ENCODE results near the gene MTA1. TPM values are rescaled to one million over a fixed set of nuclear protein-coding genes. Genes with fewer than 3 reads are reported as not detected.

MTA1 gene
- total and polyA plus RNA-seq, 2 donors = 32.5 to 80.8 TPM

DNA sequence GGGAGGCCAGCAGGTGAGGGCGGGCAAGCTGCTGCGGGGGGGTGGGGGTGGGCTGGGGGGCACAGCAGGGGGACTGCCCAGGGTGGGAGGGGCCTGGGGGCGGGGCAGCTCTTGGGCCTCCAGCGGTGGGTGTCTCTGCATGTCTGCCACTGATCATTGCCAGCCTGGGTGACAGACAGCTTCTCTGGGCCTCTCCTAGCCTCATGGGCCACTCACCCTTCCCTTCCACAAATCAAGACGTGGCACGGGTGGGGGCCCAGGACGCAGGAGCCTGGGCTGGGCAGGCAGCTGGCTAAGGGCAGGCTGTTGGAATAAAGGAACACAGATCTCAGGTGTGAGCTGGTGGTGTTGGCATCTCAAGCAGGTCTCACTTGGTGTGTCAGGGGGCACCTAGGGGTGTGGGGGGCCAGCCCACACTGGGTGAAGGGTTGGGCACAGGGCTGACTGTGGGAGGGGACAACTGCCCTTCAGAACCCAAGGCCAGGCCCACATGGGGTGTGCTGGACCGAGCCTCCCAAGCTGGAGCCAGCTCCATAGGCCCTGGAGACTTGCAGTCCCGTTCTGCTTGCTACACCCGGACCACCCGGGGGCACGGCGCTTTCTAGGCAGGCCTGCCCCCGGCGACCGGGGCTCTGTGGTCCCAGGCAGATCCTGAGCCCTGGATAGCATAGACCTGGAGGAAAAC lies 74.4 kb downstream of the MTA1 start:
- Histone ChIP-seq H3K9me3 (ENCODE audit: control insufficient read depth in 2 of 2, insufficient read depth in 1 of 2, low read length in 1 of 2) (no peaks in the 10 kb centered on the region), H3K27ac (ENCODE audit: low read depth in 1 of 2, low read length in 1 of 2) (no peak overlapping the region), H3K4me3 (ENCODE audit: low read length in 2 of 2) (no peak overlapping the region), H3K27me3 (ENCODE audit: control insufficient read depth in 2 of 2, insufficient read depth in 1 of 2, low read length in 1 of 2) (no peaks in the 10 kb centered on the region), H3K36me3 (ENCODE audit: control insufficient read depth in 2 of 2, insufficient read depth in 2 of 2, low read length in 1 of 2) (peaks cover 5 to 36% of the 10 kb centered on the region in 2 donors), H3K4me1 (ENCODE audit: control insufficient read depth in 2 of 2, insufficient read depth in 2 of 2, low read length in 2 of 2) (peaks cover 9 to 13% of the 10 kb centered on the region in 2 donors)
- no peak for DNase-seq (ENCODE audit: low read depth in 6 of 9, low spot score in 9 of 9)
- 98% methylated on average over 16 of the region's 16 CpGs for WGBS

DNA sequence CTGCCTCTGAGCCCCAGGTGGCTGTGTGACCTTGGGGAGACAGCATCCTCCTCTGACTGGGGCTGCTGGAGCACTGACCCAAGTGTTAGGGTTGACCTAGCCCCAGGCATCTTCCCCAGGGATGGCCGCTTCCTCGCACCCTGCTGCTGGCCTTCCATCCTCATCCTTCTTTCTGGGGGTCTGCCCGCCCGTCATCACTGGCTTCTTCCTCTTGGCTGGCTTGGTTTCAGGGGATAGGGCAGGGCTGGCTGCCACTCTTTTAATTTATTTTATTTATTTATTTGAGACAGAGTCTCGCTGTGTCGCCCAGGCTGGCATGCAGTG lies 74.9 kb downstream of the MTA1 start:
- Histone ChIP-seq H3K27me3 (ENCODE audit: control insufficient read depth in 2 of 2, insufficient read depth in 1 of 2, low read length in 1 of 2) (no peaks in the 10 kb centered on the region), H3K4me1 (ENCODE audit: control insufficient read depth in 2 of 2, insufficient read depth in 2 of 2, low read length in 2 of 2) (peaks cover 4 to 8% of the 10 kb centered on the region in 2 donors), H3K4me3 (ENCODE audit: low read length in 2 of 2) (no peak overlapping the region), H3K36me3 (ENCODE audit: control insufficient read depth in 2 of 2, insufficient read depth in 2 of 2, low read length in 1 of 2) (peaks cover 5 to 38% of the 10 kb centered on the region in 2 donors), H3K9me3 (ENCODE audit: control insufficient read depth in 2 of 2, insufficient read depth in 1 of 2, low read length in 1 of 2) (no peaks in the 10 kb centered on the region), H3K27ac (ENCODE audit: low read depth in 1 of 2, low read length in 1 of 2) (no peak overlapping the region)
- WGBS = 98% methylated on average over 6 of the region's 6 CpGs
- DNase-seq (ENCODE audit: low read depth in 6 of 9, low spot score in 9 of 9) = no peak

DNA sequence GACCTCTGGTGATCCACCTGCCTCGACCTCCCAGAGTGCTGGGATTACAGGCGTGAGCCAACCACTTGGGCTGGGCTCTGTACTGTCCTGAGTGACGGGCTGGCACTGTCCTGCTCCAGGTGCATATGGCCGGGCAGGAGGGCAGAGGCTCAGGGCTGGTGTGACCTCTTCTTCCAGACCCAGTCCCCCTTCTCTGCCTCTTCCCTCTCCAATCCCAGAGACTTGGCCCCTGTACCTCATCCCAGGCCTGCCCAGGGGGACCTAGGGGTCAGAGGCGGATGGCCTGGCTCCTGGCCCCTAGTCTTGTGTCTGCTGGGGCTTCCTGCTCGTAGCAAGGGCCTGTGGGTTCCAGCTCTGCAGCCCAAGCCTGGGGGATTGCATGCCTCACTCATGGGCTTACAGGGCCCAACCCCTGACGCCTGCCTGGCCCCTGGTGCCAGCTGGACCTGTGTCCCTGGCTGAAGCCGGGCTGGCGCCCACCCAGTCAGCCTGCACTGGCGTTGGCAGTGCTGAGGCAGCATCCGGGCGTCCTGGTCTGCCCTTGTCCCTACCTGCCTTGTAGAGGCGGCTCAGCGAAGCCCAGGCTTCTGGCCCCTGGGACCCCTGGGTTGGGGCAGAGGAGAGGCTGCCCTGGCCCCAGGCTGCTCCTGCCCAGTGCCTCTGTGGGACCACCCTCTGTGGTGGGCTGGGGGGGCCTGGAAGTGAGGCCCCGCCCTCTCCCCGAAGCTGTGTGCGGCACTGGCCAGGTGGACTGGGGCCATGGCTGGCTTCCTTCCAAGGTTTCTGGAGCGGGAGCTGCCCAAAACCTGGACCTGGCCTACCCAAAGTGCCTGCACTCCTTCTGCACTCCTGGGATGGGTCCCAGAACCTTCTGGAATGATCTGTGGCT lies 75.7 kb downstream of the MTA1 start:
- Histone ChIP-seq H3K4me3 (ENCODE audit: low read length in 2 of 2) (no peak overlapping the region), H3K36me3 (ENCODE audit: control insufficient read depth in 2 of 2, insufficient read depth in 2 of 2, low read length in 1 of 2) (peaks cover 5 to 38% of the 10 kb centered on the region in 2 donors), H3K4me1 (ENCODE audit: control insufficient read depth in 2 of 2, insufficient read depth in 2 of 2, low read length in 2 of 2) (peaks cover 3 to 5% of the 10 kb centered on the region in 2 donors), H3K27ac (ENCODE audit: low read depth in 1 of 2, low read length in 1 of 2) (no peak overlapping the region), H3K27me3 (ENCODE audit: control insufficient read depth in 2 of 2, insufficient read depth in 1 of 2, low read length in 1 of 2) (no peaks in the 10 kb centered on the region), H3K9me3 (ENCODE audit: control insufficient read depth in 2 of 2, insufficient read depth in 1 of 2, low read length in 1 of 2) (no peaks in the 10 kb centered on the region)
- 93% methylated on average over 18 of the region's 18 CpGs for WGBS
- DNase-seq (ENCODE audit: low read depth in 6 of 9, low spot score in 9 of 9) = no peak

DNA sequence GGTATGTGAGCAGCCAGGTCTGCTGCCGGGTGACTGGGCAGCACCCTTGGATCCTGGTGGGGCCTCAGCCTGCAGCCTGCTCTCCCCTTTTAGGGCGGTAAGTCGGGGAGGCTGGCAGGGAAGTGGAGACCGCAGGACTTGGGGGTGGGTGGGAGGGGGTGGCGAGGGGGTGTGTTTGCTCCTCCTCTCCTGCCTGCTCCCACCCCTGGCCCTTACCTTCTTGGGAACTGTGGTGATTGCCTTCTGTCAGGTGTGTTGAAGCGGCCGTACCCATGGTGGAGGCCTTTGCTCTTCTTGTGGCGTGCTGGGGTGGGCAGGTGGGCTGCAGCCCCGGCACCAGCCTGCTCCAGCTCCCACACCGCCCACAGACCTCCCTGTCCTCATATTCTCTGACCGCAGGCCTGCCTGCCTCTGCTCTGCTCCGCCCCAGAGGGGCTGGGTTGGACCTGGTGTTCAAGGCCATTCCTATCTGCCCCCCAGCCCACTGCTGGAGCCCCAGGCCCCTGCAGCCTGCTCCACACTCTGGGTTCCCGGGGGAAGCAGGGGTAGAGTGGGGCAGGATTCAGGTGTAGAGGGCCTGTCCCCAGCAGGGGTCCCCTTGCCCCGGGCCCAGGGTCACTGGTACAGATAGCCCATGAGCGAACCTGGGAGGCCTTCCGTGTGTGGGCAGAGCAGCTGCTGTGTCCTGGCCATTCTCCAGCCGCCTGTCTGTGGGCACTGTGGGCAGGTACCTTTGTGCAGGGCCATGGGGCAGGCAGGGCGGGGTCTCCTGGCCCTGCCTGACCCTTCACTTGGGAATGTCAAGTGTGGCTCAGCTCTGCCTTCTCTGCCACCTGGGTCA lies 76.6 kb downstream of the MTA1 start:
- Histone ChIP-seq H3K36me3 (ENCODE audit: control insufficient read depth in 2 of 2, insufficient read depth in 2 of 2, low read length in 1 of 2) (peaks cover 5 to 38% of the 10 kb centered on the region in 2 donors), H3K9me3 (ENCODE audit: control insufficient read depth in 2 of 2, insufficient read depth in 1 of 2, low read length in 1 of 2) (no peaks in the 10 kb centered on the region), H3K4me3 (ENCODE audit: low read length in 2 of 2) (no peak overlapping the region), H3K4me1 (ENCODE audit: control insufficient read depth in 2 of 2, insufficient read depth in 2 of 2, low read length in 2 of 2) (peaks cover 3 to 5% of the 10 kb centered on the region in 2 donors), H3K27me3 (ENCODE audit: control insufficient read depth in 2 of 2, insufficient read depth in 1 of 2, low read length in 1 of 2) (no peaks in the 10 kb centered on the region), H3K27ac (ENCODE audit: low read depth in 1 of 2, low read length in 1 of 2) (no peak overlapping the region)
- 96% methylated on average over 18 of the region's 18 CpGs for WGBS
- DNase-seq (ENCODE audit: low read depth in 6 of 9, low spot score in 9 of 9) = no peak

GRCh38 chr14:105496831-105497591 lies 77.4 kb downstream of the MTA1 start:
- Histone ChIP-seq H3K9me3 (ENCODE audit: control insufficient read depth in 2 of 2, insufficient read depth in 1 of 2, low read length in 1 of 2) (no peaks in the 10 kb centered on the region), H3K27me3 (ENCODE audit: control insufficient read depth in 2 of 2, insufficient read depth in 1 of 2, low read length in 1 of 2) (no peaks in the 10 kb centered on the region), H3K4me3 (ENCODE audit: low read length in 2 of 2) (no peak overlapping the region), H3K27ac (ENCODE audit: low read depth in 1 of 2, low read length in 1 of 2) (no peak overlapping the region), H3K36me3 (ENCODE audit: control insufficient read depth in 2 of 2, insufficient read depth in 2 of 2, low read length in 1 of 2) (peaks cover 5 to 38% of the 10 kb centered on the region in 2 donors), H3K4me1 (ENCODE audit: control insufficient read depth in 2 of 2, insufficient read depth in 2 of 2, low read length in 2 of 2) (peaks cover 1 to 3% of the 10 kb centered on the region in 2 donors)
- WGBS = 98% methylated on average over 32 of the region's 32 CpGs
- DNase-seq (ENCODE audit: low read depth in 6 of 9, low spot score in 9 of 9) = no peak

DNA sequence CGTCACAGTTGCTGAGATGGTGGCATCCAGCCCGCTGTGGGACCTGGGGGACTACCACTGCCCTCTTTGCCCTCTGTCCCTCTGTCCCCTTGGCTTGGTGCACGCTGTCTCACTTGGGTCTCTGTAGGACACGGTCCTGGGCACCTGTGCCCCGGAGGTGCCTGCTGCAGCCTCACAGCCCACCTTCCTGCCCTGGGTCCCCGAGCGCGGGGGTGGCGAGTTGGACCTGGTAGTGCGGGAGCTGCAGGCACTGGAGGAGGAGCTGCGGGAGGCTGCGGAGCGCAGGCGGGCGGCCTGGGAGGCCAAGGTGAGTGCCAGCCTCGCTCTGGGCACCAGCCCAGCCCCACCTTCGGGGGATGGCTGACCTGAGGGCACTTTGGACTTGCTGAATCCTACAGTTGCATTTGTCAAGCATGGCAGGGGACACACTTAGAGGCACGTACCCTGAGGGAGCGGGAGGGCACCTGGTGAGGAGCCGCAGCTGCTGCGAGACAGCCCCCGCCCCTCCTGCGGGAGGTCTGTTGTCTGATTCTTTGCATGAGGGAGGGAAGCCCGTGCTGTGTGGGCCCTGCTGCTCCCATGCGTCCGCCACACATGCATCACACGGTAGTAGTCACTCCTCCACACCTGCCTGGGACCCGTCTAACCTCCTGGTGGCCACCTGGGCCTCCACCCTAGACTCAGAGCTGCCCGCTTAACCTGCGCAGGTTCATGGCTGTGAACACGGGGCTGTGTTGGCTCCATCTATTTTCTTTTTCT lies 78.2 kb downstream of the MTA1 start:
- Histone ChIP-seq H3K27ac (ENCODE audit: low read depth in 1 of 2, low read length in 1 of 2) (no peak overlapping the region), H3K27me3 (ENCODE audit: control insufficient read depth in 2 of 2, insufficient read depth in 1 of 2, low read length in 1 of 2) (no peaks in the 10 kb centered on the region), H3K4me3 (ENCODE audit: low read length in 2 of 2) (no peak overlapping the region), H3K36me3 (ENCODE audit: control insufficient read depth in 2 of 2, insufficient read depth in 2 of 2, low read length in 1 of 2) (peaks cover 5 to 31% of the 10 kb centered on the region in 2 donors), H3K9me3 (ENCODE audit: control insufficient read depth in 2 of 2, insufficient read depth in 1 of 2, low read length in 1 of 2) (no peaks in the 10 kb centered on the region), H3K4me1 (ENCODE audit: control insufficient read depth in 2 of 2, insufficient read depth in 2 of 2, low read length in 2 of 2) (no peaks in the 10 kb centered on the region)
- 96% methylated on average over 31 of the region's 31 CpGs for WGBS
- DNase-seq (ENCODE audit: low read depth in 6 of 9, low spot score in 9 of 9) = no peak

DNA sequence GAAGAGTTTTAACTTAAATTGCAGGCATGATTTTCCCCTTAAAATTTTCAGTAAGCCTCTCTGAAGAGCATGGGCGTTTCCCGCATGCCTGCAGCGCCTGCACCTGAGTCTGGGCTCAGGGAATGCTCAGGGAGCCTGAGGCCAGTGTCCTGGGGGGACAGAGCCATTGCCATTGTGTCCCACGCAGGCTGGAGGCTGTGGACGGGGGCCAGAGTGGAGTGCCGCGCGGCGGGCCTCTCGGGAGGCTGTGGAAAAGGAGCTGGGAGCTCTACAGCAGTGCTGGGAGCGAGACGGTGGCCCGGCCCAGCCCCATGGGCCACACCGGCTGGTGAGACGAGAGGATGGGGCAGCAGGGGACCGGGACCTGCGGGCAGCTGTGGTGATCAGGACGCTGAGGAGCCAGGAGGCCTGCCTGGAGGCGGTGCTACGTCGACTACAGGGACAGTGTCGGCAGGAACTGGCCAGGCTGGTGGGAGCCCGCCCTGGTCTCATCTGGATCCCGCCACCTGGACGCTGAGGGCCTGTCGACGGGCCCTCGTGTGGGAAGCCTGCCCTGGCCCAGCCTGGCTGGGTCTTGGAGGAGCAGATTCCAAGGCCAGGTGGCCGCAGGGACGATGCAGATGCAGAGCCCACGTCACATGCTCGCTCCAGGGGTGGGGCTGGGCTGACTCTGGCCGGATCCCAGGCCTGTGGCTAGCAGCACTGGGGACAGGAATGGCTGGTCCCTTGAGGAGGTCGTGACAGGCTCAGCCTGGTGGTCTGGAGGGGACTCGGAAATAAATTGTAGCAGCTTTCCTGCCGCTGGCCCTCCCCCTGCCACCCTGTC lies 79.0 kb downstream of the MTA1 start:
- no peaks in the 10 kb centered on the region for H3K4me1 ChIP-seq (ENCODE audit: control insufficient read depth in 2 of 2, insufficient read depth in 2 of 2, low read length in 2 of 2)
- 97% methylated on average over 36 of the region's 36 CpGs for WGBS
- no peak overlapping the region for H3K4me3 ChIP-seq (ENCODE audit: low read length in 2 of 2)
- no peaks in the 10 kb centered on the region for H3K27me3 ChIP-seq (ENCODE audit: control insufficient read depth in 2 of 2, insufficient read depth in 1 of 2, low read length in 1 of 2)
- no peak for DNase-seq (ENCODE audit: low read depth in 6 of 9, low spot score in 9 of 9)
- no peak overlapping the region for H3K27ac ChIP-seq (ENCODE audit: low read depth in 1 of 2, low read length in 1 of 2)
- peaks cover 5 to 28% of the 10 kb centered on the region in 2 donors for H3K36me3 ChIP-seq (ENCODE audit: control insufficient read depth in 2 of 2, insufficient read depth in 2 of 2, low read length in 1 of 2)
- H3K9me3 ChIP-seq (ENCODE audit: control insufficient read depth in 2 of 2, insufficient read depth in 1 of 2, low read length in 1 of 2) = no peaks in the 10 kb centered on the region
